PFSK-1 (cell line): ENCODE measurements around the gene FERMT1.

Source experiments
- FOXP2 ChIP-seq: optimal IDR thresholded peaks from 2 replicates; pipeline ENCODE3; 2011; ENCODE audit warnings: borderline replicate concordance, control low read depth, inconsistent platforms; ENCODE audit not compliant: insufficient read depth; ENCODE audit errors: extremely low read length, extremely low read depth
- POLR2AphosphoS5 ChIP-seq: IDR thresholded peaks from 2 replicates; pipeline ENCODE4 v1.6.1; 2012; ENCODE audit warnings: low read depth, mild to moderate bottlenecking, control low read depth, low read length, moderate library complexity
- REST ChIP-seq, 2 experiments: IDR thresholded peaks; 2 replicates each; pipeline versions ENCODE4 v1.6.1 to v1.8.0; 2011 to 2012; ENCODE audit warnings: low read depth in 2 of 2, low read length in 2 of 2, control low read depth in 1 of 2, inconsistent platforms in 1 of 2, mild to moderate bottlenecking in 1 of 2, moderate library complexity in 1 of 2; ENCODE audit not compliant: insufficient read depth in 1 of 2
- SIN3A ChIP-seq: IDR thresholded peaks from 2 replicates; pipeline ENCODE4 v1.6.1; 2012; ENCODE audit warnings: mild to moderate bottlenecking, low read length, moderate library complexity, borderline replicate concordance; ENCODE audit not compliant: insufficient read depth
- TAF1 ChIP-seq: IDR thresholded peaks from 2 replicates; pipeline ENCODE4 v1.6.1; 2012; ENCODE audit warnings: low read length, control low read depth, borderline replicate concordance; ENCODE audit not compliant: insufficient read depth

Gene FERMT1

GRCh38 chr20:6055981-6056569 lies 66.8 kb downstream of the FERMT1 start:
- TF ChIP-seq SIN3A, result no peak
- no peak for TF ChIP-seq TAF1
- TF ChIP-seq POLR2AphosphoS5, result no peak
- no peak for TF ChIP-seq REST (IDR thresholded peaks at IDR 0.05; ENCODE audit: insufficient read depth in 1 of 2, low read depth in 2 of 2, low read length in 2 of 2)
- no peak for TF ChIP-seq FOXP2

GRCh38 chr20:6055161-6055783 lies 67.6 kb downstream of the FERMT1 start:
- TF ChIP-seq TAF1, result no peak
- no peak for TF ChIP-seq SIN3A
- no peak for TF ChIP-seq POLR2AphosphoS5
- TF ChIP-seq REST (IDR thresholded peaks at IDR 0.05; ENCODE audit: insufficient read depth in 1 of 2, low read depth in 2 of 2, low read length in 2 of 2), result no peak

GRCh38 chr20:6053776-6054688 lies 68.8 kb downstream of the FERMT1 start, which contains the start of gene LRRN4:
Gene LRRN4 (minus strand): TSS chr20:6054060. CDS start chr20:6052799, 1,261 bp downstream.
- no peak for TF ChIP-seq SIN3A
- TF ChIP-seq REST (IDR thresholded peaks at IDR 0.05; ENCODE audit: insufficient read depth in 1 of 2, low read depth in 2 of 2, low read length in 2 of 2), result peak in 1 of 2 experiments; percentile 28; a peak in 1 of 4 replicates

- TF ChIP-seq SIN3A, result no peak
- no peak for TF ChIP-seq FOXP2
- TF ChIP-seq REST (IDR thresholded peaks at IDR 0.05; ENCODE audit: insufficient read depth in 1 of 2, low read depth in 2 of 2, low read length in 2 of 2), result no peak
- no peak for TF ChIP-seq TAF1
- no peak for TF ChIP-seq POLR2AphosphoS5
Observed at GRCh38 chr20:6053064-6053775, 69.6 kb downstream of the FERMT1 start.
